Measurements from ENCODE around the gene IKZF4.
A peak's percentile ranks its signal among the peaks of the same experiment; 100 is the strongest.
"Not testable (repeated sequence)": the region's sequence is repeated elsewhere in the genome, so short reads cannot be mapped to it uniquely, and the experiment has no call there.

The IKZF4 gene

GRCh38 chr12:56046027-56046780, 25.4 kb downstream of the IKZF4 start:
- no peaks in the 10 kb centered on the region for H3K27me3 ChIP-seq (ENCODE audit: insufficient read depth, low read depth, severe bottlenecking)
- H3K36me3 ChIP-seq = peaks cover 42% of the 10 kb centered on the region
- no peak for TF ChIP-seq CTCF (IDR thresholded peaks at IDR 0.05; ENCODE audit: low read depth, low read length)
- no peak overlapping the region for H3K4me3 ChIP-seq (ENCODE audit: low read depth, low read length)
- no peak for DNase-seq
- no peaks in the 10 kb centered on the region for H3K9me3 ChIP-seq (ENCODE audit: severe bottlenecking)
- peak overlapping the region; percentile 32; the same call in 1 of the 2 replicates for H3K27ac ChIP-seq

- no peaks in the 10 kb centered on the region for H3K9me3 ChIP-seq (ENCODE audit: severe bottlenecking)
- H3K36me3 ChIP-seq = no peaks in the 10 kb centered on the region
- H3K27me3 ChIP-seq (ENCODE audit: insufficient read depth, low read depth, severe bottlenecking) = no peaks in the 10 kb centered on the region
- H3K4me3 ChIP-seq (ENCODE audit: low read depth, low read length) = no peak overlapping the region
- no peak overlapping the region for H3K27ac ChIP-seq
- TF ChIP-seq CTCF (IDR thresholded peaks at IDR 0.05; ENCODE audit: low read depth, low read length) = no peak
- no peak for DNase-seq
These were observed 32.6 kb downstream of the IKZF4 start for GRCh38 chr12:56053407-56053893.

GRCh38 chr12:56059964-56060363, 39.1 kb downstream of the IKZF4 start:
- H3K9me3 ChIP-seq (ENCODE audit: severe bottlenecking); H3K27me3 ChIP-seq (ENCODE audit: insufficient read depth, low read depth, severe bottlenecking); H3K4me3 ChIP-seq (ENCODE audit: low read depth, low read length); H3K36me3 ChIP-seq; H3K27ac ChIP-seq; DNase-seq: not testable (repeated sequence)

GRCh38 chr12:56061982-56062381, 41.1 kb downstream of the IKZF4 start:
- Histone ChIP-seq H3K27me3 (ENCODE audit: insufficient read depth, low read depth, severe bottlenecking) (no peaks in the 10 kb centered on the region), H3K9me3 (ENCODE audit: severe bottlenecking) (no peaks in the 10 kb centered on the region), H3K27ac (no peak overlapping the region), H3K4me3 (ENCODE audit: low read depth, low read length) (no peak overlapping the region), H3K36me3 (no peaks in the 10 kb centered on the region)
- no peak for DNase-seq
- TF ChIP-seq CTCF (IDR thresholded peaks at IDR 0.05; ENCODE audit: low read depth, low read length) = no peak

- no peak for DNase-seq
- H3K9me3 ChIP-seq (ENCODE audit: severe bottlenecking) = no peaks in the 10 kb centered on the region
- no peak for TF ChIP-seq CTCF (IDR thresholded peaks at IDR 0.05; ENCODE audit: low read depth, low read length)
These were observed 42.2 kb downstream of the IKZF4 start for GRCh38 chr12:56062996-56063395.

GRCh38 chr12:56071648-56072047, 50.8 kb downstream of the IKZF4 start:
- Histone ChIP-seq H3K36me3 (no peaks in the 10 kb centered on the region), H3K4me3 (ENCODE audit: low read depth, low read length) (no peak overlapping the region), H3K27me3 (ENCODE audit: insufficient read depth, low read depth, severe bottlenecking) (no peaks in the 10 kb centered on the region), H3K9me3 (ENCODE audit: severe bottlenecking) (no peaks in the 10 kb centered on the region), H3K27ac (no peak overlapping the region)
- no peak for DNase-seq
- no peak for TF ChIP-seq CTCF (IDR thresholded peaks at IDR 0.05; ENCODE audit: low read depth, low read length)

More at GRCh38 chr12:56062996-56063395, 42.2 kb downstream of the IKZF4 start:
- H3K4me3 ChIP-seq (ENCODE audit: low read depth, low read length) = no peak overlapping the region
- H3K27me3 ChIP-seq (ENCODE audit: insufficient read depth, low read depth, severe bottlenecking) = no peaks in the 10 kb centered on the region
- H3K36me3 ChIP-seq = no peaks in the 10 kb centered on the region
- no peak overlapping the region for H3K27ac ChIP-seq
